ENCODE measurements around the gene MSH3. TPM values are rescaled to one million over a fixed set of nuclear protein-coding genes. Genes with fewer than 3 reads are reported as not detected.

MSH3 gene
- polyA plus RNA-seq, 2 of the 4 experiments (the other 2 are of a cell fraction) = 9.3 to 13.1 TPM

DNA sequence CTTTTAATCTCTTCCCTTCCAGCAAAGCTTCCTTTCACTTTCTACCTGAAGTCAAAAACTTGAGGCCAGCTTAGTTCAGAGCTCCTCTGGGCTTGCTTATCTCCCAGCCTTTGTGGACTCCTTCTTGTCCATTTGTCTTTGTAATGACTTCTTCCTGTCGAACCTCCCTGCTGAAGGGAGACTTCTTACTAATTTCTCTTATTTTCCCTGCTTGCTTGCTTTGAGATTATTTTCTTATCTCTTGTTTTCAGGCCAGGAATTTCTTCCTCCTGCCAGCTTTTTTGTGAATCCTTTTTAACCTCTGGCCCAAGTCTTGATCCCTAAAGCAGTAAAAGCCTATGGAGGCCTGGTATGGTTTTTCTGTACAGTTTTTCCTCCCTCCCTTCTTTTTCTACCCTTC, 47.1 kb downstream of the MSH3 start:
- ATAC-seq = no peak
- Histone ChIP-seq H3K4me1 (no peaks in the 10 kb centered on the region), H3K4me3 (no peak overlapping the region), H3K4me2 (no peak overlapping the region), H3K27ac (no peak overlapping the region), H3K9me3 (no peaks in the 10 kb centered on the region)
- ChIA-PET CTCF (interaction anchor here (2.6 kb wide), 1 partner anchor 493 kb away, joined by 11 read pairs; no protein-coding TSS in a partner anchor), POLR2A (no interaction called here)
- TF ChIP-seq MAFK (IDR thresholded peaks at IDR 0.05; ENCODE audit: partially characterized antibody) = no peak
- TF ChIP-seq, protein P1, sequence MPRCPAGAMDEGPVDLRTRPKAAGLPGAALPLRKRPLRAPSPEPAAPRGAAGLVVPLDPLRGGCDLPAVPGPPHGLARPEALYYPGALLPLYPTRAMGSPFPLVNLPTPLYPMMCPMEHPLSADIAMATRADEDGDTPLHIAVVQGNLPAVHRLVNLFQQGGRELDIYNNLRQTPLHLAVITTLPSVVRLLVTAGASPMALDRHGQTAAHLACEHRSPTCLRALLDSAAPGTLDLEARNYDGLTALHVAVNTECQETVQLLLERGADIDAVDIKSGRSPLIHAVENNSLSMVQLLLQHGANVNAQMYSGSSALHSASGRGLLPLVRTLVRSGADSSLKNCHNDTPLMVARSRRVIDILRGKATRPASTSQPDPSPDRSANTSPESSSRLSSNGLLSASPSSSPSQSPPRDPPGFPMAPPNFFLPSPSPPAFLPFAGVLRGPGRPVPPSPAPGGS (IDR thresholded peaks at IDR 0.05) = no peak
- TF ChIP-seq, protein P2, sequence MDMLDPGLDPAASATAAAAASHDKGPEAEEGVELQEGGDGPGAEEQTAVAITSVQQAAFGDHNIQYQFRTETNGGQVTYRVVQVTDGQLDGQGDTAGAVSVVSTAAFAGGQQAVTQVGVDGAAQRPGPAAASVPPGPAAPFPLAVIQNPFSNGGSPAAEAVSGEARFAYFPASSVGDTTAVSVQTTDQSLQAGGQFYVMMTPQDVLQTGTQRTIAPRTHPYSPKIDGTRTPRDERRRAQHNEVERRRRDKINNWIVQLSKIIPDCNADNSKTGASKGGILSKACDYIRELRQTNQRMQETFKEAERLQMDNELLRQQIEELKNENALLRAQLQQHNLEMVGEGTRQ (IDR thresholded peaks at IDR 0.05) = no peak
- TF ChIP-seq PHF8 (IDR thresholded peaks at IDR 0.05; ENCODE audit: borderline replicate concordance, low read depth) = no peak
- no peak for TF ChIP-seq HOXA7 (CRISPR knock-in tag; IDR thresholded peaks at IDR 0.05)
- no peak for TF ChIP-seq TFCP2L1 (CRISPR knock-in tag; IDR thresholded peaks at IDR 0.05)
- TF ChIP-seq SREBF2 (IDR thresholded peaks at IDR 0.05) = no peak
- TF ChIP-seq JUN (IDR thresholded peaks at IDR 0.05) = no peak
- TF ChIP-seq RARB (CRISPR knock-in tag; IDR thresholded peaks at IDR 0.05) = no peak
- TF ChIP-seq ZC3H11A (IDR thresholded peaks at IDR 0.05) = no peak
- TF ChIP-seq FOXS1 (CRISPR knock-in tag; IDR thresholded peaks at IDR 0.05) = no peak
- TF ChIP-seq, protein P3, sequence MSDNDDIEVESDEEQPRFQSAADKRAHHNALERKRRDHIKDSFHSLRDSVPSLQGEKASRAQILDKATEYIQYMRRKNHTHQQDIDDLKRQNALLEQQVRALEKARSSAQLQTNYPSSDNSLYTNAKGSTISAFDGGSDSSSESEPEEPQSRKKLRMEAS (IDR thresholded peaks at IDR 0.05) = no peak
- TF ChIP-seq, protein P4, sequence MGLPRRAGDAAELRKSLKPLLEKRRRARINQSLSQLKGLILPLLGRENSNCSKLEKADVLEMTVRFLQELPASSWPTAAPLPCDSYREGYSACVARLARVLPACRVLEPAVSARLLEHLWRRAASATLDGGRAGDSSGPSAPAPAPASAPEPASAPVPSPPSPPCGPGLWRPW (IDR thresholded peaks at IDR 0.05) = no peak
- no peak for TF ChIP-seq ZFP36 (IDR thresholded peaks at IDR 0.05; ENCODE audit: borderline replicate concordance, partially characterized antibody)
- TF ChIP-seq JUNB (IDR thresholded peaks at IDR 0.05) = no peak
- TF ChIP-seq MAZ (IDR thresholded peaks at IDR 0.05; ENCODE audit: borderline replicate concordance, low read depth, low read length) = no peak
- no peak for TF ChIP-seq NPAS2 (CRISPR knock-in tag; IDR thresholded peaks at IDR 0.05; ENCODE audit: borderline replicate concordance)
- no peak for TF ChIP-seq FOSL2 (IDR thresholded peaks at IDR 0.05)
- TF ChIP-seq FOSL2 (CRISPR knock-in tag; IDR thresholded peaks at IDR 0.05) = no peak
- FAIRE-seq = no peak
- no peak for DNase-seq (ENCODE audit: low read depth in 1 of 2, low spot score in 1 of 2)
- 80% methylated on average over 1 of the region's 1 CpG for WGBS (ENCODE audit: missing lambda C conversion rate)

DNA sequence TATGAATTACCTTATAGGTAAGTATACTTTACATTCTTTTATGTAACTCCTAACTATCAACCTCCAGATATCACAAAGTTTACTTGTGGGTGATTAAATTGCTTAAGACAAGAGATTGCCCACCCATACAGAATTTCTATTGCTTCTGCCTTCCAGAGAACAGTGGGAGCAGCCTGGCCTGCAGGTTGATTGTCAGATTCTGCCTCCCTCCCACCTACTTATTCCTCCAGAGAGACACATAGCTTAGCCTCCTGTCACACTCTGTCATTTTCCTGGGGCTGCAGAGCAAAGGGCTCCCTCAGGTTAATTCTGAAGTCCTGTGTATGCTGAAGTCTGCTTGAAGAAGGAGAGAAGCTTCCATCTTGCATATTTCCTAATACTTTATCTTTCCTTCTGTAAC, 48.8 kb downstream of the MSH3 start:
- H3K9me3 ChIP-seq = no peaks in the 10 kb centered on the region
- ChIA-PET CTCF (interaction anchor here (2.6 kb wide), 1 partner anchor 492 kb away, joined by 11 read pairs; no protein-coding TSS in a partner anchor), POLR2A (no interaction called here)
- ATAC-seq (no peak), FAIRE-seq (no peak), DNase-seq (ENCODE audit: low read depth in 1 of 2, low spot score in 1 of 2) (no peak)
- H3K4me3 ChIP-seq = no peak overlapping the region
- no peak for TF ChIP-seq JUN (IDR thresholded peaks at IDR 0.05)
- TF ChIP-seq CBX2 (IDR thresholded peaks at IDR 0.05; ENCODE audit: borderline replicate concordance, low read depth) = no peak
- TF ChIP-seq, protein P5, sequence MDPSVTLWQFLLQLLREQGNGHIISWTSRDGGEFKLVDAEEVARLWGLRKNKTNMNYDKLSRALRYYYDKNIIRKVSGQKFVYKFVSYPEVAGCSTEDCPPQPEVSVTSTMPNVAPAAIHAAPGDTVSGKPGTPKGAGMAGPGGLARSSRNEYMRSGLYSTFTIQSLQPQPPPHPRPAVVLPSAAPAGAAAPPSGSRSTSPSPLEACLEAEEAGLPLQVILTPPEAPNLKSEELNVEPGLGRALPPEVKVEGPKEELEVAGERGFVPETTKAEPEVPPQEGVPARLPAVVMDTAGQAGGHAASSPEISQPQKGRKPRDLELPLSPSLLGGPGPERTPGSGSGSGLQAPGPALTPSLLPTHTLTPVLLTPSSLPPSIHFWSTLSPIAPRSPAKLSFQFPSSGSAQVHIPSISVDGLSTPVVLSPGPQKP (IDR thresholded peaks at IDR 0.05; ENCODE audit: low read depth, low read length) = no peak
- TF ChIP-seq CBX8 (IDR thresholded peaks at IDR 0.05) = no peak
- TF ChIP-seq RNF2 (IDR thresholded peaks at IDR 0.05; ENCODE audit: borderline replicate concordance, low read depth) = no peak
- no peak for TF ChIP-seq ZFP36 (IDR thresholded peaks at IDR 0.05; ENCODE audit: borderline replicate concordance, partially characterized antibody)
- TF ChIP-seq MAZ (IDR thresholded peaks at IDR 0.05; ENCODE audit: borderline replicate concordance, low read depth, low read length) = no peak
- TF ChIP-seq, protein P6, sequence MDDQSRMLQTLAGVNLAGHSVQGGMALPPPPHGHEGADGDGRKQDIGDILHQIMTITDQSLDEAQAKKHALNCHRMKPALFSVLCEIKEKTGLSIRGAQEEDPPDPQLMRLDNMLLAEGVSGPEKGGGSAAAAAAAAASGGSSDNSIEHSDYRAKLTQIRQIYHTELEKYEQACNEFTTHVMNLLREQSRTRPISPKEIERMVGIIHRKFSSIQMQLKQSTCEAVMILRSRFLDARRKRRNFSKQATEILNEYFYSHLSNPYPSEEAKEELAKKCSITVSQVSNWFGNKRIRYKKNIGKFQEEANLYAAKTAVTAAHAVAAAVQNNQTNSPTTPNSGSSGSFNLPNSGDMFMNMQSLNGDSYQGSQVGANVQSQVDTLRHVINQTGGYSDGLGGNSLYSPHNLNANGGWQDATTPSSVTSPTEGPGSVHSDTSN (IDR thresholded peaks at IDR 0.05) = no peak
- no peak for TF ChIP-seq RFX5 (IDR thresholded peaks at IDR 0.05)
- TF ChIP-seq EHF (CRISPR knock-in tag; IDR thresholded peaks at IDR 0.05) = no peak
- TF ChIP-seq, protein P7, sequence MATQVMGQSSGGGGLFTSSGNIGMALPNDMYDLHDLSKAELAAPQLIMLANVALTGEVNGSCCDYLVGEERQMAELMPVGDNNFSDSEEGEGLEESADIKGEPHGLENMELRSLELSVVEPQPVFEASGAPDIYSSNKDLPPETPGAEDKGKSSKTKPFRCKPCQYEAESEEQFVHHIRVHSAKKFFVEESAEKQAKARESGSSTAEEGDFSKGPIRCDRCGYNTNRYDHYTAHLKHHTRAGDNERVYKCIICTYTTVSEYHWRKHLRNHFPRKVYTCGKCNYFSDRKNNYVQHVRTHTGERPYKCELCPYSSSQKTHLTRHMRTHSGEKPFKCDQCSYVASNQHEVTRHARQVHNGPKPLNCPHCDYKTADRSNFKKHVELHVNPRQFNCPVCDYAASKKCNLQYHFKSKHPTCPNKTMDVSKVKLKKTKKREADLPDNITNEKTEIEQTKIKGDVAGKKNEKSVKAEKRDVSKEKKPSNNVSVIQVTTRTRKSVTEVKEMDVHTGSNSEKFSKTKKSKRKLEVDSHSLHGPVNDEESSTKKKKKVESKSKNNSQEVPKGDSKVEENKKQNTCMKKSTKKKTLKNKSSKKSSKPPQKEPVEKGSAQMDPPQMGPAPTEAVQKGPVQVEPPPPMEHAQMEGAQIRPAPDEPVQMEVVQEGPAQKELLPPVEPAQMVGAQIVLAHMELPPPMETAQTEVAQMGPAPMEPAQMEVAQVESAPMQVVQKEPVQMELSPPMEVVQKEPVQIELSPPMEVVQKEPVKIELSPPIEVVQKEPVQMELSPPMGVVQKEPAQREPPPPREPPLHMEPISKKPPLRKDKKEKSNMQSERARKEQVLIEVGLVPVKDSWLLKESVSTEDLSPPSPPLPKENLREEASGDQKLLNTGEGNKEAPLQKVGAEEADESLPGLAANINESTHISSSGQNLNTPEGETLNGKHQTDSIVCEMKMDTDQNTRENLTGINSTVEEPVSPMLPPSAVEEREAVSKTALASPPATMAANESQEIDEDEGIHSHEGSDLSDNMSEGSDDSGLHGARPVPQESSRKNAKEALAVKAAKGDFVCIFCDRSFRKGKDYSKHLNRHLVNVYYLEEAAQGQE (IDR thresholded peaks at IDR 0.05) = no peak
- no peak for TF ChIP-seq POLR2AphosphoS2 (conservative IDR thresholded peaks at IDR 0.05; ENCODE audit: low read length)
- TF ChIP-seq FOSL2 (IDR thresholded peaks at IDR 0.05) = no peak
- no peak for TF ChIP-seq FOSL2 (CRISPR knock-in tag; IDR thresholded peaks at IDR 0.05)
- TF ChIP-seq, protein P1 (IDR thresholded peaks at IDR 0.05) = no peak
- TF ChIP-seq TFCP2L1 (CRISPR knock-in tag; IDR thresholded peaks at IDR 0.05) = no peak
- TF ChIP-seq RARB (CRISPR knock-in tag; IDR thresholded peaks at IDR 0.05) = no peak
- no peak for TF ChIP-seq CHD2 (IDR thresholded peaks at IDR 0.05; ENCODE audit: low read length, partially characterized antibody)
- no peak overlapping the region for H3K4me2 ChIP-seq
- H3K27ac ChIP-seq = no peak overlapping the region
- H3K4me1 ChIP-seq = no peaks in the 10 kb centered on the region
